ENCODE data around the gene TFDP2. TPM values are rescaled to one million over a fixed set of nuclear protein-coding genes. Genes with fewer than 3 reads are reported as not detected.
"Not testable (repeated sequence)": the region's sequence is repeated elsewhere in the genome, so short reads cannot be mapped to it uniquely, and the experiment has no call there.

The TFDP2 gene, protein sequence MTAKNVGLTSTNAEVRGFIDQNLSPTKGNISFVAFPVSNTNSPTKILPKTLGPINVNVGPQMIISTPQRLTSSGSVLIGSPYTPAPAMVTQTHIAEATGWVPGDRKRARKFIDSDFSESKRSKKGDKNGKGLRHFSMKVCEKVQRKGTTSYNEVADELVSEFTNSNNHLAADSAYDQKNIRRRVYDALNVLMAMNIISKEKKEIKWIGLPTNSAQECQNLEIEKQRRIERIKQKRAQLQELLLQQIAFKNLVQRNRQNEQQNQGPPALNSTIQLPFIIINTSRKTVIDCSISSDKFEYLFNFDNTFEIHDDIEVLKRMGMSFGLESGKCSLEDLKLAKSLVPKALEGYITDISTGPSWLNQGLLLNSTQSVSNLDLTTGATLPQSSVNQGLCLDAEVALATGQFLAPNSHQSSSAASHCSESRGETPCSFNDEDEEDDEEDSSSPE
- 56.4 TPM for total RNA-seq
- long read RNA-seq, full-length matches to known transcripts: 11 of 61 reads
- long read RNA-seq, partial matches to known transcripts: 7 of 61 reads
- long read RNA-seq, other reads (novel, unspliced or antisense): 43 of 61 reads

DNA sequence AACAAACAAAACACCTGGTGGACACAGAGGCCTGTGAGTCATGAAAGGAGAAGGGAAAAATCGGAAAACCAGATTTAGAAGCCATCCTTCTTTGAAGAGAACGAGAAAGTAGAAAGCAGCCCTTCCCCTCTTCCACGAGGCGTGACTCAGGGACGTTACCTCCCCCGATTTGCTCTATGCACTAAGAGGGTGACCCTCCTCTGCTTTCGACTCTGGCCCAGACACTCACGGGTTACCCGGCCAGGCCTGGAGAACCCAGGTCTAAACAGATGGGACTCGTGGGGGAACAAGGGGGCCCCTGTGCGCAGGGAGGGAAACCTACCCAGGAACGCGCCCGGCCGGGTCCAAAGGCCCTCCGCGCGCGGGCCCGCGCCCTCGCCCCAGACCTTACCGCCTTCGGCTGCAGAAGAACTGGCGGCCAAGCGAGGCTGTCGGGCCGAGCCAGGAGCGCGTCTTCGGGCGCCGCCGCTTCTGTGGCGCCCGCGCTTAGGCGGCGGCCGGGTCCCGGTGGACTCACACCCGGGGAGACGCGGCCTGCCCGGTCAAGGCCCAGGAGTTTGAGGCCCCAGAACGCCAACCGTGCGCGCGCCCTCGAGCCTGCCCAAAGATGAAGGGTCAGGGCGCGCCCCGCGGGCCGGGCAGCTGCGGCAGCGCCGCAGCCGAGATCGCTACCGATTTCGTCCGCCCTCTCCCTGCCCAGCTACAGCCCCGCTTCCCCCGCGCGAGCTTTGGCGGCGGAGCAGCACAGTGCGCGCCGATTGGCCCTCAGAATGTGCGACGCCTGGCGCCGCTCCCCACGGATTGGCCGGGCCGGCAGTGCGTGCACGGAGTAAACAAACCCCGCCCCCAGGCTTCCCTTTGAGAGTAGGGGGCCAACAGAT, at the start of gene TFDP2:
TSS of gene TFDP2 (minus strand) at position 753 of the 881 bp plus-strand sequence. CDS start 47,795 bp downstream, outside the sequence.
- DNase-seq (ENCODE audit: low spot score): peak; percentile 96
- intact Hi-C loops (cut with DNase I): loop anchor here (5.0 kb wide), 1 partner anchor 78 kb away; the partner anchor contains the start of gene GK5

DNA sequence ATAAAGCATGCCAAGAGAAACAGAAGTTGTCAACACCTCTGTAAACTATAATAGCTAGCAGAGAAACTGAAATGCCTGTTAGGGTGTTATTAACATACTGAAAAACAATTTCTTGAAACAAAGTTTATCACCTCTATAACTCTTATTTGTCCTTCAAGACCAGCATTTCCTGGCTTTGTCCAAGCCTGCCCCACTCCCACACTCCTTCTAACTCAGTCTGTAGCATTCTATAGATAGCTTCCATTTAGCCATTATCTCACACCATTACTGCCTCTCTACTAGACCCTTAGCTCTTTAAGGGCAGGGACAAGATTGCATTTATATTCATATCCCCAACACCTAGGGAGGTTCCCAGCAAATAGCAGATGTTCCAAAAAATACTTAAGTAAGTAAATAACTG, 39.5 kb upstream of the TFDP2 start:
- intact Hi-C loops (cut with DNase I): no loop called here

DNA sequence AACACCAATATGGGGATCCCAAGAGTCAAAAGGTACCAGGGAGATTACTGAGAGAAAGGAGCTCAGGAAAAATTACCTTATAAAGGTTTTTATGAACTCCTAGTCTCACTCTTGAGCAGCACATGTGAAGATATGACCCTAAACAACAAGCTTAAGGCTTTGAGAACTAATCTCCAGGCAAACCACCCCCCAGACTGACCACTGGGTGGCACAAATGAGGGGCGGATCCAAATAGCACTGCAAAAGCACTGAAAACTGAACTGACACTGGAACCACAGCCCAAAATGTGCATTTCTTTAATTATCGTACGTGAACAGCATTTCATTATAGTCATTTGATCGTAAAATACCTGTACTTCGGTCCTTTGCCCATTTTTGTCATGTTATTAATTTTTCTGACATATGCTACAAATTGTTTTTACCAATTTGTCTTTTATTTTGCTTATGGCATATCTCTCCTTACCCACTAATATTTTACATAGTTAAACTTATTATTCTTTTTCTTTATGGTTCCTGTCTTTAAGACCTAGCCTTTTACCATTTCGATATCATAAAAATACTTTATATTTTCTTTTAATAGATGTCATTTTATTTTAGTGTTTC, 31.5 kb upstream of the TFDP2 start:
- intact Hi-C loops (cut with DNase I): loop anchor here (2.0 kb wide), 1 partner anchor 98 kb away; no protein-coding TSS in a partner anchor
- no peak for DNase-seq (ENCODE audit: low spot score)

More for the DNA sequence above, 39.5 kb upstream of the TFDP2 start:
- DNase-seq (ENCODE audit: low spot score): no peak

DNA sequence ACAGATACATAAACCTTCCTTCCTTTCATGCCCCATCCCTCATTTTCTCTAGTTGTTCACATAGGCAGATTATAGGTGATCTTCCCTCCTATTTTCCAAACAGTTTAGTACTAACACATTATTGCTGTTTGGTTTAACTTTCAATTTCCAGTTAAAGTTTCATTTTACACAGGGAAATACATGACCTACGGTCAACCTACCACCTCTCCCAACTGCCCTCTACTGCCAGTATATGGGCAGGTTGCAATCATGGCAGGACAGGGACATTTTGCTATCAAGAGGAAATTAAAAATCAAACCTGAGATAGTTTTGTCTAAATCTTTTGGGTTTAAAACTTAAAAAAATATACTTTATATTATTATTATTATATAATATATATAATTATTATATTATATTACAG, 26.1 kb upstream of the TFDP2 start:
- DNase-seq (ENCODE audit: low spot score): no peak
- intact Hi-C loops (cut with DNase I): no loop called here

DNA sequence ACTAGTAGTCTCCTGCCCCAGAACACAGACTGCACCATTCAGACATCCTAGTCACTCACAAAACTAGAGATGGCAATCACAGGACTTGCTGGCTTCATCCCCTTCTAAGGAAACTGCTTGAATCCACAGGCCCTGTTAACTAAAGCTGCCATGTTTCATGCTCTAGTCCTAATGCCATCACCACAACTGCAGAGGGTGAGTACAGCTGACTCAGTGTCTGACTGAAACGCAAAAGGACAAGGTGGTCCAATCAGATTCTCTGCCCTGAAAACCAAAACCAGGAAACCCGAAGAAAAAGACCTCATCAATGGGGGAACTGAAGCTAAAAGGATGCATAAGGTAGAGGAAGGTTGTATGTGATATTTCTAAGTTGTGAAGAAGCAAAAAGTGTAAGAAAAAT, 25.2 kb upstream of the TFDP2 start:
- intact Hi-C loops (cut with DNase I): no loop called here
- DNase-seq (ENCODE audit: low spot score): no peak

DNA sequence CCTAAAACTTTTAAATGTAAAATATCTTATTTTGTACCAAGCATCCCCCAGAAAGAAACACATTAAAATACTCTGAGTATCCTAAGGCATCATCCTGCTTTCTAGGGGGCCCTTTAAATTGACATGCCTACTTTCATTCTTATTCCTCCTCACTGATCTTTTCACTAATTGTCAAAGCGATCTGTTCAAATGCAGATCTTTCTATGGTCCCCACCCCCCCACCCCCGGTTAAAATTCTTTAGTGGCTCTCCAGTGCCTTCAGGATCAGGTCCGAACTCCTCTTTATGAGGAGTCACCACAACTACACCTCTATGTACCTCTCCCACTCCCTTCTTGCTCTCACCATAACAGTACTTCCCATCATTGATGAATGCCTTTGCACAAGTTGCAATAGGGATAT, 19.2 kb upstream of the TFDP2 start:
- no peak for DNase-seq (ENCODE audit: low spot score)
- intact Hi-C loops (cut with DNase I): no loop called here

DNA sequence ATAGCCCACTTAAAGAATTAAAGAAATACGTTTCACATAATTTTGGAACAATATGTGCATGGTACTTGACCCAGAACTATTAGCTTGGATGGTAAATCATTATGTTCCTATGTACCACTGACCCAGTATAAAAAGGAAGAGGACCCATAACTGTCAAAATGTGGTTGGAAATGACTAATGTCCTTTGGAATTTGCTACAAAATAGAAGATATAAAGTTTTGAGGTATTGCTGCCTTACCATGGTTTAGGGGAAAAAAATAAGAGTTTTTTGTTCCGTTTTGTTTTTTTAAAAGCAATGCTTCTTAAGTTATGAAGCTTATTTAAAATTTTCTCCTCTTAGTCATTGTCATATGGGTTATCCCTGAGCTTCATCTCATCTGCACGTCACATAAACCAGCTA, 15.8 kb upstream of the TFDP2 start:
- DNase-seq (ENCODE audit: low spot score): no peak
- intact Hi-C loops (cut with DNase I): no loop called here

DNA sequence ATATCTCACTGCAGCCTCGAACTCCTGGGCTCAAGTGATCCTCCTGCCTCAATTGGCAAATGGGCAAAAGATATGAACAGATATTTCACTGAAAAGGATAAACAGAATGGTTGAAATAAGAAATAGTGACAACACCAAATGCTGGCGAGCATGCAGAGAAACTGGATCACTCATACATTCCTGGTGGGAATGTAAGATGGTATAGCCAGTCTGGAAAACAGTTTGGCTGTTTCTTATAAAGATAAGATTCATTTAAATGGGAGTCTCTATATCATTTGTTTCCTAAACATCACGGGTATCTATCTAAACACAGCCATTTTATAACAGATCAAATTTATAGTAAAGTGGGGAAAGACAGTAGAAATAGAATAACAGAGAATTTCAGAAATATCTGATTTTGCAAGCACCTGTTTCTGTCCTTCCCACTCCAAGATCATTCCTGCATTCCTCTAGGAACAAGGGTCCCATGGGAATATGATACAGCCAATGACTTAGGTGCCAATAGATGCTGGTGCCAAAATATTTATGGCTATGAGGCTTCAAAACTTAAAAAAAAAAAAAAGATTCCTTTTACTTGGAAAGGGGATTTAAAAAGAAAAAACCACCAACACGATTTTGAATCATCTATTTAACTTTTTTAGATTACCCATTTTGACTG, 9.9 kb upstream of the TFDP2 start:
- intact Hi-C loops (cut with DNase I): no loop called here
- DNase-seq (ENCODE audit: low spot score): no peak

DNA sequence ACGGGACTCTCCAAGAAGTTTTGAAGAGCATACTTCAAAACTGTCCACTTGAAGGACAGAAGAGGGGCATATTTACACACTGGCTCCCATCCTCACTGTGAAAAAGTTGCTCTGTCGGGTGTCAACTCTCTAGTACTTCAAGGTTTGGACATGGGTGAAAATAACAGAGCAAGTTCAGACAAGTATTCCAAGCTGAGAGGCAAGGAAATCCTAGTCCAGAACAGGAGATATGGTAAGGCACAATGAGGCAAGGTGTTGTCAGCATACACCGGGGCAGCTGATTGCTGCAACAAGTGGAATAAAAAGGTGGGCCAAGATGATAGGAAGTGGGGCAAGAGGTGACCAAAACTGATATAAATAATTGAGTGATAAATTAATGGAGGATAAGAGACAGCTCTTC, 4.8 kb upstream of the TFDP2 start:
- DNase-seq (ENCODE audit: low spot score): no peak
- intact Hi-C loops (cut with DNase I): no loop called here

DNA sequence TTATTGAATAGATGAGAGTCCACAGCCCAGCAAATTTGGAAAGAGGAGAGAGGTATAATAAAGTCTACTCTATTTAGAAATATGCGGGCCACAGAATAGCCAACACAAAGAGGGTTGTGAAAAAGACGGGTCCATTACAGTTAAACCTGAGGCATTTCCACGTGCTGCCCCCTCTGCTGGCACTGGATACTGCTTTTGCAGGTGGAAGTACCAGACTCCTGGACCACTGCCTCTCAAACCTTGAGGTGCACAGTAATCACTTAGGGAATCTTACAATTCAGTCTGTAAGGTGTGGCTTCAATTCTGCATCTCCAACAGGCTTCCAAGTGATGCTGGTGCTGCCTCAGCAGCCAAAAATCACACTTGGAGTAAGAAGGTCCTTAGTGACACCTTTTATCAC, 3.0 kb upstream of the TFDP2 start:
- intact Hi-C loops (cut with DNase I): no loop called here
- DNase-seq (ENCODE audit: low spot score): no peak

DNA sequence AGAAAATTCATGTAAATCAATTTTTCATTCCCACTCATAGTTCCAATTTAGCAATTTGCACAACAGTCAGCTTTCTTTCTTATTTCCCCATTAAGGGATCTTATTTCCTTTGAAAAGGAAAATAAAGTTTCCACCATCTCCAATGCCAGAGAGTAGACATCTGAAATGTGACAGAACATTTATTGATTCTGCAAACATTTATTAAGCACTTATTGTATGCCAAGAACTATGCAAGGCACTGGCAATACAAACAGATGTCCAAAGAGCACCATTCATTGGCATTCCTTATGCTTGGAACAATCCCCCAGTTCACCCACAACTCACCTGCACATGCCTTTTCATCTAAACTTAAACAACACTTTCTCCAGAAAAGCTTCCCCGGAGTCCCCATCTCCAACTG, 2.5 kb upstream of the TFDP2 start:
- intact Hi-C loops (cut with DNase I): no loop called here

DNA sequence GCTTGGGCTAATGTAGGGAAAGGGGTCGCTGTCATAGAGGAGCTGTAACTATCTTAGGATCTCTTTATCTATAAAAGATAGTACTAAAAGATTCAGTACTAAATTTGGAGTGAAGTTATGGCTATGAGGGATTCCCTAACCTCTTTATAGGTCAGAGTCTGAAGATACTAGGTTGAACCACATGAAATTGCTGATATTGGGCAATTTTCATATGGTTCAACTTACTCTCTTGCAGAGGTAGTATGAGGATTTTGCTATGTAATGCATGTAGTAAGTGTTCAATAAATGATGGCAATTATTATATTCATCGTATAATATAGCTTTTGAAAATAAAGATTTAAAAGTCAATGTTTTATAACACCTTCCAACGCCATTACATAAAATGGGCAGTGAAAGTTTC, 1.9 kb upstream of the TFDP2 start:
- intact Hi-C loops (cut with DNase I): no loop called here
- DNase-seq (ENCODE audit: low spot score): no peak

More for the DNA sequence above, 2.5 kb upstream of the TFDP2 start:
- no peak for DNase-seq (ENCODE audit: low spot score)

DNA sequence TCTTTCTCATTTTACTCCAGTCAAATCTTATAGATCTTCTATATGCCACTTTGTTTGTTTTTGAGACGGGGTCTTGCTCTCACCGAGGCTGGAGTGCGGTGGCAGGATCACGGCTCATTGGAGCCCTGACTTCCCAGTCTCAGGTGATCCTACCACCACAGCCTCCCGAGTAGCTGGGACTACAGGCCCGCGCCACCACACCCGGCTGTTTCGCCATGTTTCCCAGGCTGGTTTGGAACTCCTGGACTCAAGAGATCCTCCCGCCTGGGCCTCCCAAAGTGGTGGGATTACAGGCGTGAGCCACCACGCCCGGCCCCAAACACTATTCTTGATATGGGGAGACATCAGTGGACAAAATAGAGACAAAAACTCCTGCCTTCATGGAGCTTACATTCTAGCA, 927 bp upstream of the TFDP2 start:
- intact Hi-C loops (cut with DNase I): no loop called here
- DNase-seq (ENCODE audit: low spot score): no peak

DNA sequence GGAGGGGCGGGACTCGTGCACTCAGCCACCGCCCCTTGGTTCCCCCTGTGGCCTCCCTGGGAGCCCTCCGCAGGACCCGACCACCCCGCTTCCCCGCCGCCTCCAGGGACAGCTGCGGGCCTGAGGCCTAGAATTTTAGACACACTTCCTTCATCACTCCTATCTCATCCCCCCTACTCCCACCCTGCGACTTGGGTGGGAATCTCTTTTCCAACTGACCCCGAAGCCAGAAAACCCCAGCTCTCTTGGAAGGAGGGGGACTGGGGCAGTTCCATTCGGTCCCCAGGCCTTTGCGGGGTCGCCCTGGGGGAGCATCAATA, 289 bp upstream of the TFDP2 start:
- intact Hi-C loops (cut with DNase I): loop anchor here (5.0 kb wide), 1 partner anchor 78 kb away; the partner anchor contains the start of gene GK5
- DNase-seq (ENCODE audit: low spot score): no peak

DNA sequence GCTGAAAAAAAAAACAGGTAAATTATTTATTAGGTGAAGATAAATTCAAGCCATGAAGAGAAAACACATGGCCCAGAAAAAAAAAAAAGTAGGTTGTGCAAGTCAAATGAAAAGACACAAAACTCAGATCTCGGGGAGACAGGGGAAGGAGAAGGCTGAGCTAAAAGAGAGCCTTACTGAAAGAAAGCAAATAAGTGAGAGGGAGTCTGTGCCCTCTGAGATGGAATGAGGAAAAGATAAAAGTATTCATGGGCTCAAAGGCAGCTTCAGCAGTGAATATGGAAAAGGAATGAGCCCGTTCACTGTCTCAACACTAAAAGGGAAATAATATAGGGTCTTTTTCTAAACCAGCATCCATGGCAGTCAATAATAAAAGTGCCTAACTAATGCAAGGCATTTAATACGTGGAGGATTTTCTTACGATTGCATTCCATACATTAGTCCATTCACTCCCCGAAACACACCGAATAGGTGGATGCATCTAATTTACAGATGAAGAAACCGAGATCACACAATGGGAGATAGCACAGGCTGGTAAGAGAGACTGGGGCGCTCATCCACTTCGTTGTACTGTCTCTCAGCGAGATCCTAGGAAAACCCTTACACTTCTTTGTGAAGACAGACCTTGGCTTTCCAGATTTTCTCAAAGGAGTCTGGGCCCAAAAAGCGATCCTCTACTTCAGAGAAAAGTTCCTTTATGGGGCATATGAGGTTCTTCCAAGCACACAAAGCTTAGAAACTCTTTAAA, 1.1 kb downstream of the TFDP2 start:
- intact Hi-C loops (cut with DNase I): loop anchor here (5.0 kb wide), 1 partner anchor 79 kb away; the partner anchor contains the start of gene GK5
- DNase-seq (ENCODE audit: low spot score): no peak

DNA sequence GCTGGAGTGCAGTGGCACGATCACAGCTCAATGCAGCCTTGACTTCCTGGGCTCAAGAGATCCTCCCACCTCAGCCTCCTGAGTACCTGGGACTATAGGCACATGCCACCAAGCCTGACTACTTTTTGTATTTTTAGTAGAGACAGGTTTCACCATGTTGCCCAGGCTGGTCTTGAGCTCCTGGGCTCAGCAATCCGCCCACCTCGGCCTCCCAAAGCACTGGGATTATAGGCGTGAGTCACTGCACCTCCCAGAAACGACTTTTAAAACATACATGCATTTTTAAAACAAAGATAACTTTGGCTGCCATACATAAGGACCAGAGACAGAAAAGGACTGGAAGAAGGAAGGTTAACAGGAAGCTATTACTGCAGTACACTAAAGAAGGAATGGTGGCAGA, 4.8 kb downstream of the TFDP2 start:
- intact Hi-C loops (cut with DNase I): not testable (repeated sequence)

DNA sequence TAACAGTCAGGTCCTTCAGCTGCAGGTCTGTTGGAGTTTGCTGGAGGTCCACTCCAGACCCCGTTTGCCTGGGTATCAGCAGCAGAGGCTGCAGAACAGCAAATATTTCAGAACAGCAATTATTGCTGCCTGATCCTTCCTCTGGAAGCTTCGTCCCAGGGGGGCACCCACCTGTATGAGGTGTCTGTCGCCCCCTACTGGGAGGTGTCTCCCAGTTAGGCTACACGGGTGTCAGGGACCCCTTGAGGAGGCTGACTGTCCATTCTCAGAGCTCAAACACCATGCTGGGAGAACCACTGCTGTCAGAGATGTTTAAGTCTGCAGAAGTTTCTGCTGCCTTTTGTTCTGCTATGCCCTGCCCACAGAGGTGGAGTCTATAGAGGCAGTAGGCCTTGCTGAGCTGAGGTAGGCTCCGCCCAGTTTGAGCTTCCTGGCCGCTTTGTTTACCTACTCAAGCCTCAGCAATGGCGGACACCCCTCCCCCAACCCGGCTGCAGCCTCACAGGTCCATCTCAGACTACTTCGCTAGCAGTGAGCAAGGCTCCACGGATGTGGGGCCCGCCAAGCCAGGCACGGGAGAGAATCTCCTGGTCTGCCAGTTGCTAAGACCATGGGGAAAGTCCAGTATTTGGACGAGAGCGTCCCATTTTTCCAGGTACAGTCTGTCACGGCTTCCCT, 8.6 kb downstream of the TFDP2 start:
- DNase-seq (ENCODE audit: low spot score); intact Hi-C loops (cut with DNase I): not testable (repeated sequence)

More for the DNA sequence above, 4.8 kb downstream of the TFDP2 start:
- DNase-seq (ENCODE audit: low spot score): not testable (repeated sequence)

DNA sequence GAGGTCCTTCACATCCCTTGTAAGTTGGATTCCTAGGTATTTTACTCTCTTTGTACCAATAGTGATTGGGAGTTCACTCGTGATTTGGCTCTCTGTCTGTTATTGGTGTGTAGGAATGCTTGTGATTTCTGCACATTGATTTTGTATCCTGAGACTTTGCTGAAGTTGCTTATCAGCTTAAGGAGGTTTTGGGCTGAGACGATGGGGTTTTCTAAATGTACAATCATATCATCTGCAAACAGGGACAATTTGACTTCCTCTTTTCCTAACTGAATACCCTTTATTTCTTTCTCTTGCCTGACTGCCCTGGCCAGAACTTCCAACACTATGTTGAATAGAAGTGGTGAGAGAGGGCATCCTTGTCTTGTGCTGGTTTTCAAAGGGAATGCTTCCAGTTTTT, 12.3 kb downstream of the TFDP2 start:
- DNase-seq (ENCODE audit: low spot score); intact Hi-C loops (cut with DNase I): not testable (repeated sequence)

Measured in cardiac septum (tissue), 1 donor.